H1 (cell line): ENCODE results near the gene CARD11. TPM values are rescaled to one million over a fixed set of nuclear protein-coding genes. Genes with fewer than 3 reads are reported as not detected.

ENCODE experiments used
- CTCF ChIA-PET: fragments of 300-600 bp; sonication (Branson Sonifier 250); formaldehyde crosslinking; loops from one replicate; lab custom pipeline; 2021; ENCODE audit not compliant: partially characterized antibody; lab: Charles Lee
- POLR2A ChIA-PET: fragments of 300-600 bp; sonication (Branson Sonifier 250); formaldehyde crosslinking; loops from one replicate; lab custom pipeline; 2021; ENCODE audit warnings: inconsistent platforms; ENCODE audit not compliant: partially characterized antibody; lab: Charles Lee
- DNase-seq, 2 experiments: peaks; one replicate each; pipeline versions ENCODE4 v3.0.0 to v3.0.0-alpha.2; 2010 to 2022; ENCODE audit warnings: low spot score in 2 of 2, low read depth in 1 of 2, mixed read lengths in 1 of 2
- FAIRE-seq: peaks from 2 replicates; lab custom pipeline; 2011; peaks lifted over from hg19 to GRCh38; lab: Jason Lieb, UNC
- H2AFZ ChIP-seq: 2 replicates; pipeline ENCODE4 v1.8.1; 2012; ENCODE audit warnings: low read length, inconsistent platforms
- H2AK5ac ChIP-seq: 2 replicates; pipeline ENCODE4 v1.6.1; 2013; ENCODE audit warnings: low read depth, low read length
- H2BK120ac ChIP-seq: replicated peaks from 2 replicates; pipeline ENCODE3; 2013; ENCODE audit warnings: low read depth, low read length, inconsistent platforms
- H2BK12ac ChIP-seq: 2 replicates; pipeline ENCODE4 v1.6.1; 2013; ENCODE audit warnings: low read depth, low read length
- H2BK15ac ChIP-seq: 2 replicates; pipeline ENCODE4 v1.6.1; 2013; ENCODE audit warnings: low read length
- H2BK20ac ChIP-seq: 2 replicates; pipeline ENCODE4 v1.6.1; 2013; ENCODE audit warnings: low read length
- H2BK5ac ChIP-seq: 2 replicates; pipeline ENCODE4 v1.6.1; 2013; ENCODE audit warnings: low read depth, low read length
- H3K14ac ChIP-seq: 2 replicates; pipeline ENCODE4 v1.6.1; 2013; ENCODE audit warnings: inconsistent platforms; ENCODE audit not compliant: insufficient read length
- H3K18ac ChIP-seq: 2 replicates; pipeline ENCODE4 v1.6.1; 2013; ENCODE audit warnings: low read length; ENCODE audit errors: extremely low read depth
- H3K23ac ChIP-seq: 2 replicates; pipeline ENCODE4 v1.6.1; 2013; ENCODE audit warnings: inconsistent platforms; ENCODE audit not compliant: insufficient read length
- H3K23me2 ChIP-seq: 2 replicates; pipeline ENCODE4 v1.6.1; 2013; ENCODE audit warnings: low read depth, low read length
- H3K27ac ChIP-seq: 2 replicates; pipeline ENCODE4 v1.6.1; 2011; ENCODE audit warnings: low read depth, low read length, inconsistent platforms
- H3K27me3 ChIP-seq, 4 experiments: replicated peaks in 1 of 4; 1 replicate in 1 of 4; 2 replicates in 3 of 4; pipeline versions ENCODE4 v1.6.1 to v1.8.1; 2011 to 2013; ENCODE audit warnings: low read length in 3 of 4, mild to moderate bottlenecking in 3 of 4, inconsistent platforms in 2 of 4, mixed read lengths in 2 of 4, moderate library complexity in 1 of 4; ENCODE audit not compliant: control insufficient read depth in 3 of 4, insufficient read depth in 3 of 4; ENCODE audit errors: extremely low read depth in 1 of 4
- H3K36me3 ChIP-seq, 4 experiments: 2 replicates each; pipeline versions ENCODE4 v1.6.1 to v1.8.1; 2011 to 2013; ENCODE audit warnings: mild to moderate bottlenecking in 4 of 4, low read length in 3 of 4, moderate library complexity in 2 of 4, control low read depth in 1 of 4, inconsistent platforms in 1 of 4; ENCODE audit not compliant: insufficient read depth in 4 of 4, control insufficient read depth in 2 of 4
- H3K4ac ChIP-seq: replicated peaks from 2 replicates; pipeline ENCODE3; 2013; ENCODE audit warnings: low read length, low read depth, mixed read lengths, inconsistent platforms; ENCODE audit not compliant: insufficient read length
- H3K4me1 ChIP-seq, 4 experiments: replicated peaks in 1 of 4; 1 replicate in 1 of 4; 2 replicates in 3 of 4; pipeline versions ENCODE4 v1.6.1 to v1.8.1; 2011 to 2013; ENCODE audit warnings: low read length in 3 of 4, inconsistent platforms in 2 of 4, mixed read lengths in 1 of 4; ENCODE audit not compliant: insufficient read depth in 4 of 4, control insufficient read depth in 3 of 4
- H3K4me2 ChIP-seq, 2 experiments: 2 replicates each; pipeline versions ENCODE4 v1.6.1 to v1.8.1; 2011 to 2013; ENCODE audit warnings: low read depth in 2 of 2, low read length in 2 of 2, control low read depth in 1 of 2, inconsistent platforms in 1 of 2, mild to moderate bottlenecking in 1 of 2; ENCODE audit not compliant: insufficient read depth in 1 of 2
- H3K4me3 ChIP-seq, 4 experiments: fragments of 200-600, 300-600 bp in 1 of 4; sonication (generic), shearing (Covaris generic), sonication (Bioruptor Twin) in 1 of 4; 2 replicates each; pipeline versions ENCODE4 v1.5.1 to v1.8.1; 2011 to 2016; ENCODE audit warnings: low read length in 4 of 4, low read depth in 3 of 4, control low read depth in 2 of 4, inconsistent platforms in 2 of 4, mild to moderate bottlenecking in 2 of 4, mixed read lengths in 1 of 4, moderate library complexity in 1 of 4; ENCODE audit not compliant: insufficient read depth in 2 of 4; ENCODE audit errors: extremely low read depth in 1 of 4
- H3K56ac ChIP-seq: replicated peaks from 2 replicates; pipeline ENCODE3; 2013; ENCODE audit warnings: low read depth, mild to moderate bottlenecking, mixed read lengths, low read length, inconsistent platforms; ENCODE audit not compliant: insufficient read length
- H3K79me1 ChIP-seq: 2 replicates; pipeline ENCODE4 v1.6.1; 2013; ENCODE audit warnings: low read depth, low read length, control low read depth
- H3K79me2 ChIP-seq, 2 experiments: 2 replicates each; pipeline versions ENCODE4 v1.6.1 to v1.8.1; 2012 to 2013; ENCODE audit warnings: low read length in 2 of 2, mild to moderate bottlenecking in 2 of 2, inconsistent platforms in 1 of 2; ENCODE audit not compliant: insufficient read depth in 2 of 2, control insufficient read depth in 1 of 2
- H3K9ac ChIP-seq, 4 experiments: replicated peaks in 1 of 4; 1 replicate in 1 of 4; 2 replicates in 3 of 4; pipeline versions ENCODE4 v1.6.1 to v1.8.1; 2011 to 2013; ENCODE audit warnings: low read depth in 3 of 4, low read length in 3 of 4, control low read depth in 2 of 4, mild to moderate bottlenecking in 2 of 4, moderate library complexity in 2 of 4, inconsistent platforms in 1 of 4; ENCODE audit errors: extremely low read depth in 1 of 4
- H3K9me3 ChIP-seq, 2 experiments: 2 replicates each; pipeline versions ENCODE4 v1.6.1 to v1.8.1; 2012 to 2013; ENCODE audit warnings: mild to moderate bottlenecking in 2 of 2, moderate library complexity in 2 of 2, control low read depth in 1 of 2, inconsistent platforms in 1 of 2, low read depth in 1 of 2, low read length in 1 of 2, mixed read lengths in 1 of 2; ENCODE audit not compliant: insufficient read depth in 2 of 2
- H4K20me1 ChIP-seq, 2 experiments: replicated peaks in 1 of 2; 2 replicates each; pipeline versions ENCODE3 to v1.8.1; 2011 to 2013; ENCODE audit warnings: inconsistent platforms in 2 of 2, low read length in 2 of 2, mild to moderate bottlenecking in 1 of 2; ENCODE audit not compliant: insufficient read depth in 2 of 2, control insufficient read depth in 1 of 2
- H4K5ac ChIP-seq: 2 replicates; pipeline ENCODE4 v1.6.1; 2013; ENCODE audit warnings: low read length, low read depth, mixed read lengths, inconsistent platforms; ENCODE audit not compliant: insufficient read length
- H4K8ac ChIP-seq: 2 replicates; pipeline ENCODE4 v1.8.0; 2013; ENCODE audit warnings: mild to moderate bottlenecking, moderate library complexity, low read length, inconsistent platforms; ENCODE audit not compliant: insufficient read depth; ENCODE audit errors: extremely low read depth
- H4K91ac ChIP-seq: replicated peaks from 2 replicates; pipeline ENCODE3; 2013; ENCODE audit warnings: low read length, mixed read lengths, inconsistent platforms; ENCODE audit not compliant: insufficient read length
- FOSL1 ChIP-seq: IDR thresholded peaks from 2 replicates; pipeline ENCODE4 v1.6.1; 2011; ENCODE audit warnings: mild to moderate bottlenecking, low read depth, low read length, moderate library complexity; ENCODE audit not compliant: insufficient read depth
- NANOG ChIP-seq: IDR thresholded peaks from 2 replicates; pipeline ENCODE4 v1.6.1; 2011; ENCODE audit warnings: low read length, low read depth, mild to moderate bottlenecking, inconsistent platforms; ENCODE audit not compliant: insufficient read depth, poor library complexity, severe bottlenecking
- WGBS, 2 experiments: shearing (Covaris generic) in 1 of 2; methylation state at CpG; one replicate each; pipeline versions ENCODE4 v1.1.6 to v1.1.7; 2013 to 2015; ENCODE audit warnings: low lambda C conversion rate in 2 of 2, mixed read lengths in 2 of 2, inconsistent platforms in 1 of 2, low coverage in 1 of 2, missing lambda C conversion rate in 1 of 2; ENCODE audit not compliant: insufficient replicate concordance in 2 of 2, insufficient coverage in 1 of 2, insufficient read length in 1 of 2; ENCODE audit errors: extremely low coverage in 1 of 2, missing lambda C conversion rate in 1 of 2; 5-methylcytosine and 5-hydroxymethylcytosine counted together
- polyA plus RNA-seq, 7 experiments: library from polyadenylated mRNA; depleted of rRNA in 3 of 7; stranded (reverse) in 5 of 7; unstranded in 2 of 7; fragments of >200 nt in 5 of 7; fragments of 200-250 nt in 2 of 7; gene quantifications; 1 replicate in 5 of 7; 2 replicates in 1 of 7; 4 replicates in 1 of 7; pipeline versions ENCODE4 v1.2.1 to v1.2.3, GENCODE V29; 2011 to 2013; ENCODE audit warnings: missing spikeins in 2 of 7, mixed read lengths in 2 of 7
- total RNA-seq: library from RNA; stranded (reverse); fragmentation: NEBNext Ultra II Directional; extraction: Animal tissue kit (Norgen Biotek cat#: 25700); gene quantifications from 2 replicates; pipeline ENCODE4 v1.2.1, GENCODE V29; 2021
- TF ChIP-seq, protein P1 (sequence below), 3 experiments: IDR thresholded peaks; 1 replicate in 2 of 3; 2 replicates in 1 of 3; pipeline versions ENCODE4 v1.5.1 to v1.6.1; 2011; ENCODE audit warnings: low read length in 3 of 3, mild to moderate bottlenecking in 3 of 3, inconsistent platforms in 2 of 3, low read depth in 1 of 3, moderate library complexity in 1 of 3; ENCODE audit not compliant: insufficient read depth in 1 of 3; ENCODE audit errors: control extremely low read depth in 1 of 3

CARD11 gene
- total and polyA plus RNA-seq, 2 of the 8 experiments (the other 6 are each of a cell fraction or from before 2014, with no cell fraction given) = 12.6 to 29.8 TPM

DNA sequence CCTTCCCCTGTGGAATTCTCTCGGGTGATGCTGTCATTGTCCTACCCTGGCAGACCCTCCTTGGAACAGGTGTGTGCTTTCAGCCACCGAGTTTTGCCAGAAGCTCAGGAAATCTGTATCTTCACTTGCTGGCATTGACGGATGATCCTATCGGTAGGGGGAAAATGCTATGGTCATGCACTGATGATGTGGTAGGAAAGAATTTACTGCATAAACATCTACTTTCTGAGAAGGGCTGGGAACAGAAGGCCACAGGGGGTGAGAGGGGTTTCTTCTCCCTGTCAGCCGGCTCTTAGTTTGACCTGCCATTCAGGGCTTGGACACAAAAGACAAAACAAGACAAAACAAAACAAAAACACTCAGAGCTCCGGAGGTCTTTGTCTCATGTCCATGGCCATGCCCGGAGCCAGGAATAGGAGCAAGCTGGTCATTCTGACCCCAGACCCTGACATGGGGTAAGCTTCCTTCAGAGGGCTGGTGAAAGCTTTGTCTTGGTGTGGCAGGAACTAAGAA, 43.6 kb upstream of the CARD11 start:
- no peak for FAIRE-seq
- ChIA-PET POLR2A (no interaction called here), CTCF (interaction anchor here (0.5 to 3.9 kb wide), 7 partner anchors 11 to 199 kb away, joined by 3 to 15 read pairs (median 3); no protein-coding TSS in a partner anchor)
- Histone ChIP-seq H3K23ac (no peak overlapping the region), H2BK20ac (no peak overlapping the region), H3K23me2 (no peaks in the 10 kb centered on the region), H3K14ac (no peak overlapping the region), H4K20me1 (no peaks in the 10 kb centered on the region), H3K36me3 (no peaks in the 10 kb centered on the region), H3K79me1 (no peaks in the 10 kb centered on the region), H2BK12ac (no peak overlapping the region), H2BK5ac (no peak overlapping the region), H3K9me3 (no peaks in the 10 kb centered on the region; a peak in 1 of 4 replicates), H2AK5ac (no peak overlapping the region), H3K79me2 (no peaks in the 10 kb centered on the region), H2AFZ (no peak overlapping the region), H2BK15ac (no peak overlapping the region), H3K9ac (no peak overlapping the region), H3K27ac (no peak overlapping the region), H3K4ac (no peak overlapping the region), H3K4me2 (no peak overlapping the region), H3K56ac (no peak overlapping the region), H4K5ac (no peak overlapping the region), H3K4me1 (peaks cover 0 to 2% (median 1%) of the 10 kb centered on the region in 4 experiments; a peak in 2 of 7 replicates), H3K27me3 (no peaks in the 10 kb centered on the region), H4K8ac (no peak overlapping the region), H2BK120ac (no peak overlapping the region), H4K91ac (no peak overlapping the region), H3K4me3 (no peak overlapping the region), H3K18ac (no peak overlapping the region)
- DNase-seq = no peak
- 77% methylated on average over 7 of the region's 7 CpGs; no CpG with 5 or more reads in 1 of the 2 experiments for WGBS, 2 experiments
- TF ChIP-seq FOSL1 (no peak), NANOG (no peak)
- TF ChIP-seq, protein P1, sequence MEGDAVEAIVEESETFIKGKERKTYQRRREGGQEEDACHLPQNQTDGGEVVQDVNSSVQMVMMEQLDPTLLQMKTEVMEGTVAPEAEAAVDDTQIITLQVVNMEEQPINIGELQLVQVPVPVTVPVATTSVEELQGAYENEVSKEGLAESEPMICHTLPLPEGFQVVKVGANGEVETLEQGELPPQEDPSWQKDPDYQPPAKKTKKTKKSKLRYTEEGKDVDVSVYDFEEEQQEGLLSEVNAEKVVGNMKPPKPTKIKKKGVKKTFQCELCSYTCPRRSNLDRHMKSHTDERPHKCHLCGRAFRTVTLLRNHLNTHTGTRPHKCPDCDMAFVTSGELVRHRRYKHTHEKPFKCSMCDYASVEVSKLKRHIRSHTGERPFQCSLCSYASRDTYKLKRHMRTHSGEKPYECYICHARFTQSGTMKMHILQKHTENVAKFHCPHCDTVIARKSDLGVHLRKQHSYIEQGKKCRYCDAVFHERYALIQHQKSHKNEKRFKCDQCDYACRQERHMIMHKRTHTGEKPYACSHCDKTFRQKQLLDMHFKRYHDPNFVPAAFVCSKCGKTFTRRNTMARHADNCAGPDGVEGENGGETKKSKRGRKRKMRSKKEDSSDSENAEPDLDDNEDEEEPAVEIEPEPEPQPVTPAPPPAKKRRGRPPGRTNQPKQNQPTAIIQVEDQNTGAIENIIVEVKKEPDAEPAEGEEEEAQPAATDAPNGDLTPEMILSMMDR (IDR thresholded peaks at IDR 0.05; ENCODE audit: control extremely low read depth in 1 of 3, insufficient read depth in 1 of 3, low read depth in 1 of 3, low read length in 3 of 3) = no peak
